Neutrophil (primary cell): ENCODE measurements around the gene ZFC3H1.
"Not testable (repeated sequence)": the region's sequence is repeated elsewhere in the genome, so short reads cannot be mapped to it uniquely, and the experiment has no call there.

Experiments used
- H3K27ac ChIP-seq: fragments of 200-600 bp; sonication (generic); 2 replicates; pipeline ENCODE4 v1.5.1; 2016; ENCODE audit warnings: mild to moderate bottlenecking, moderate library complexity
- H3K27me3 ChIP-seq: fragments of 200-600 bp; sonication (generic); 2 replicates; pipeline ENCODE4 v1.6.0; 2016; ENCODE audit warnings: mild to moderate bottlenecking
- H3K36me3 ChIP-seq: fragments of 200-600 bp; sonication (generic); 2 replicates; pipeline ENCODE4 v1.5.1; 2017
- H3K4me1 ChIP-seq, 2 experiments: fragments of 200-600 bp in 1 of 2; sonication (generic) in 1 of 2; 1 replicate in 1 of 2; 2 replicates in 1 of 2; pipeline versions ENCODE4 v1.5.1 to v1.6.1; 2013 to 2016; ENCODE audit warnings: low read depth in 1 of 2, low read length in 1 of 2, mild to moderate bottlenecking in 1 of 2, moderate library complexity in 1 of 2; ENCODE audit not compliant: control insufficient read depth in 1 of 2, insufficient read depth in 1 of 2
- H3K4me3 ChIP-seq, 2 experiments: fragments of 200-600 bp in 1 of 2; sonication (generic) in 1 of 2; 1 replicate in 1 of 2; 2 replicates in 1 of 2; pipeline ENCODE4 v1.5.1; 2013 to 2016; ENCODE audit warnings: low read depth in 1 of 2, low read length in 1 of 2, mild to moderate bottlenecking in 1 of 2, moderate library complexity in 1 of 2
- H3K9me3 ChIP-seq: fragments of 200-600 bp; sonication (generic); 2 replicates; pipeline ENCODE4 v1.5.1; 2016
- TF ChIP-seq, protein P1 (sequence below): fragments of 200-600 bp; sonication (generic); IDR thresholded peaks from 2 replicates; pipeline ENCODE4 v1.5.1; 2016; ENCODE audit warnings: antibody characterized with exemption

The ZFC3H1 gene

DNA sequence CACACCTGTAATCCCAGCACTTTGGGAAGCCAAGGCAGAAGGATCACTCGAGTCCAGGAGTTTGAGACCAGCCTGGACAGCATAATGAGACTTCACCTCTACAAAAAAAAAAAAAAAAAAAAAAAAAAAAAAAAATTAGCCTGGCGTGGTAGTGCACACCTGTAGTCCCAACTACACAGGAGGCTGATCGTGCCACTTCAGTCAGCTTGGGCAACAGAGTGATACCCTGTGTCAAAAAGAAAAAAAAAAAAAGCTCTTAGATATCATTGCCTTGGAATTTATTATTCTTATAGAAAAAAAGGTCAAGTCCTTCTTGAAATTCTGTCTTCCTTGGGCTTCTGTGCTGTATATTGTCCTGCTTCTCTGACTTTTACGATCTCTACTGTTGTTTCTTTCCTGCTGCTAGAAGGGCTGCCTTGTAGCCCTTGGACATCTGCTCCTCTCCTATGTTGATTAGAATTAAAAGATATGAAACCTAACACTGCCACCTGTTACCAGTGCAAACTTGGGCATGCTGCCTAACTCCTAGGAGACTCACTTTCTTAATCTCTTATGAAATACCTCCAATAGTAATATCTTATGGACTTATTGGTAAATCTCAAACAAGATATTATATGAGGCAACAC, 28.0 kb upstream of the ZFC3H1 start:
- Histone ChIP-seq H3K27ac (no peak overlapping the region), H3K4me1 (peaks cover 2 to 5% of the 10 kb centered on the region in 2 experiments), H3K4me3 (no peak overlapping the region), H3K9me3 (no peaks in the 10 kb centered on the region), H3K27me3 (no peaks in the 10 kb centered on the region), H3K36me3 (no peaks in the 10 kb centered on the region)
- TF ChIP-seq, protein P1, sequence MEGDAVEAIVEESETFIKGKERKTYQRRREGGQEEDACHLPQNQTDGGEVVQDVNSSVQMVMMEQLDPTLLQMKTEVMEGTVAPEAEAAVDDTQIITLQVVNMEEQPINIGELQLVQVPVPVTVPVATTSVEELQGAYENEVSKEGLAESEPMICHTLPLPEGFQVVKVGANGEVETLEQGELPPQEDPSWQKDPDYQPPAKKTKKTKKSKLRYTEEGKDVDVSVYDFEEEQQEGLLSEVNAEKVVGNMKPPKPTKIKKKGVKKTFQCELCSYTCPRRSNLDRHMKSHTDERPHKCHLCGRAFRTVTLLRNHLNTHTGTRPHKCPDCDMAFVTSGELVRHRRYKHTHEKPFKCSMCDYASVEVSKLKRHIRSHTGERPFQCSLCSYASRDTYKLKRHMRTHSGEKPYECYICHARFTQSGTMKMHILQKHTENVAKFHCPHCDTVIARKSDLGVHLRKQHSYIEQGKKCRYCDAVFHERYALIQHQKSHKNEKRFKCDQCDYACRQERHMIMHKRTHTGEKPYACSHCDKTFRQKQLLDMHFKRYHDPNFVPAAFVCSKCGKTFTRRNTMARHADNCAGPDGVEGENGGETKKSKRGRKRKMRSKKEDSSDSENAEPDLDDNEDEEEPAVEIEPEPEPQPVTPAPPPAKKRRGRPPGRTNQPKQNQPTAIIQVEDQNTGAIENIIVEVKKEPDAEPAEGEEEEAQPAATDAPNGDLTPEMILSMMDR, result no peak

DNA sequence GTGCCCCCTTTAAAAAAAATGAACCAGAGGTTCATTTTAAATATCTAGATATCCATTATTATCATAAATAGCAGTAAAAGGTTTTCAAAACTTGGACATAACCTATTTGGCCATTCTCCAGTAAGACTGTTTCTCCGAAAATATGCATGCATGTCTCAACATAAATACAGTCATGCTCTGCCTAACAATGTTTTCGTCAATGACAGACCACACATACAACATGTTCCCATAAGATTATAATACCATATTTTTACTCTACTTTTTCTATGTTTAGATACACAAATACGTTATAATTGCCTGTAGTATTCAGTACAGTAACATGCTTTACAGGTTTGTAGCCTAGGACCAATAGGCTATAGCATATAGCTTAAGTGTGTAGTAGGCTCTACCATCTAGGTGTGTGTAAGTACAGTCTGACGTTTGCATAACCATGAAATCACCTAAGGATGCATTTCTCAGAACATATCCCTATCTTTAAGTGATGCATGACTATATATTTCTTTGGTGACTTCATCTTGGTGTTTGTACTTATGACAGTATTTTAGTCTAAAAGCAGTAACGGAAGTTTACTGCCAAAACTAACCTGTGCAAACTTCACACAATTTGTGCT, 25.4 kb upstream of the ZFC3H1 start:
- TF ChIP-seq, protein P1, result no peak
- H3K4me1 ChIP-seq, result peaks cover 12 to 13% of the 10 kb centered on the region in 2 experiments
- no peaks in the 10 kb centered on the region for H3K36me3 ChIP-seq
- no peak overlapping the region for H3K27ac ChIP-seq
- no peak overlapping the region for H3K4me3 ChIP-seq
- no peaks in the 10 kb centered on the region for H3K27me3 ChIP-seq
- H3K9me3 ChIP-seq, result no peaks in the 10 kb centered on the region

DNA sequence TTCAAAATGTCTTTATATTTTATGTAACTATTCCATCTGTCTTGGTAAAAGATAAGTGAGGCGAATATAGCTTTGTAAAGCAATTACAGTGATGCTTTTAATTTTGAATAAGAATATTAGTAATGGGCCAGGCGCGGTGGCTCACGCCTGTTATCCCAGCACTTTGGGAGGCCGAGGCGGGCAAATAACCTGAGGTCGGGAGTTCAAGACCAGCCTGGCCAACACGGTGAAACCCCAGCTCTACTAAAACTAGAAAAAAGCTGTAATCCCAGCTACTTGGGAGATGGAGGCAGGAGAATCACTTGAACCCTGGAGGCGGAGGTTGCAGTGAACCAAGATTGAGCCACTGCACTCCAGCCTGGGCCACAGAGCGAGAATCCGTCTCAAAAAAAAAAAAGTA, 23.5 kb upstream of the ZFC3H1 start:
- peaks cover 12 to 13% of the 10 kb centered on the region in 2 experiments for H3K4me1 ChIP-seq
- not testable (repeated sequence) for H3K9me3 ChIP-seq, H3K27ac ChIP-seq, H3K36me3 ChIP-seq, H3K27me3 ChIP-seq
- H3K4me3 ChIP-seq, result peak overlapping the region in 1 of 2 experiments; percentile 80

DNA sequence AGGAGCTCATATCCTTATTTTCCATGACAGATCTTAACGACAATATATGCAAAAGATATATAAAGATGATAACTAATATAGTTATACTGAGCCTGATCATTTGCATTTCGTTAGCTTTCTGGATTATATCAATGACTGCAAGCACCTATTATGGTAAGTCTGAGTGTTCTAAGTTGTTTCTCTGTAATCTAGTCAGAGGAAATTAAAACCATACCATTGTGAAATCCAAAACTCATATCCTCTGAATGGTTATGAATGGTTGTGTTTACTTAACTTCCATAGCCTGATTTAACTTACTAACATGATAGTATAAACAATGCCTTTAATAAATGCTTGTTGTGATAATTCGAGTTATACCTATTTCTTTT, 23.0 kb upstream of the ZFC3H1 start:
- H3K4me1 ChIP-seq, result peaks cover 12 to 13% of the 10 kb centered on the region in 2 experiments

DNA sequence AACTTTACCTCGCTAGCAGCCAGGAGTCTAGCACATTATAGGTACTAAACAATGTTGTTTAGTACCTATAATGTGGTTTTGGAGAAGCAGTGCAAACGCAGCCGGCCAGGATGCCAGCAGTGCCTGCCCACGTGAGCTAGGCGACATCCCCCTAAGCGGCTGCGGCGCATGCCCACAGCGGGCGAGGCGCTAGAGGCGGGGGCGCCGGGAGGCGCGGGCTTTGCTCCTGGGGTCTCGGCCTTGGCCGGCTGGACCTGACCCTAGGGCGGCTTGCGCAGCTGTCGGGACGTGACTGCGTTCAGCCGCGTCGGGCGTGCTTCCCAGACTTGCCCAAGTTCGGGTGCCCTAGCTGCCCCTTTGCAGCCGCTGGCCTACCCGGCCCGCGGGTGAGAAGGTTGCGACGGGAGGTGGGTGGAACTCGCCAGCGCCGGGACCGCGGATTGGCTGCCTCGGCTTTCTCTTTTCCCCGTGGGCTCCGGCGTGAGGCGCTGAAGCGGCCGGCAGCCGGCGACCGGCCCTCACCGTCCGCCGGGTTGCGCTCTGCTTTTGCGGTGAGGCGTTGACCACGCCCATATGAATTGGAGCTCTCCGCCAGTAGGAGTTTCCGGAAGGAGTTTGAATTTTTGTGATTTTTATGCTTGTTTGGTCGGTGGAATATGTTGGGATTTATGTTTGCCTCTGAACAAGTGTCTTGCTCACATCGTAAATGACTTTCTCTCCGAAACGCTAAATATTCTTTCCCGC, 22.4 kb upstream of the ZFC3H1 start, which contains the start of gene TMEM19:
Gene TMEM19 (plus strand): TSS at position 169 of the 744 bp plus-strand sequence. CDS start 599 bp downstream, outside the sequence.
- peak within 1 kb of the TSS; percentile 80 for H3K27ac ChIP-seq
- no peaks in the 10 kb centered on the region for H3K36me3 ChIP-seq

More for the DNA sequence above, 23.0 kb upstream of the ZFC3H1 start:
- TF ChIP-seq, protein P1, result no peak
- Histone ChIP-seq H3K9me3 (no peaks in the 10 kb centered on the region), H3K27me3 (no peaks in the 10 kb centered on the region), H3K4me3 (peak overlapping the region; percentile 80 to 88), H3K36me3 (no peaks in the 10 kb centered on the region), H3K27ac (peak overlapping the region; percentile 80)

More for the DNA sequence above, 22.4 kb upstream of the ZFC3H1 start, which contains the start of gene TMEM19:
- TF ChIP-seq, protein P1, result peak; percentile 66
- H3K4me3 ChIP-seq, result peak within 1 kb of the TSS; percentile 80 to 88
- H3K27me3 ChIP-seq, result no peaks in the 10 kb centered on the region
- H3K4me1 ChIP-seq, result peaks cover 12 to 13% of the 10 kb centered on the region in 2 experiments
- no peaks in the 10 kb centered on the region for H3K9me3 ChIP-seq
